ENCODE results near the gene STAT3.
A peak's percentile ranks its signal among the peaks of the same experiment; 100 is the strongest.
"Not testable (repeated sequence)": the region's sequence is repeated elsewhere in the genome, so short reads cannot be mapped to it uniquely, and the experiment has no call there.

Gene STAT3

DNA sequence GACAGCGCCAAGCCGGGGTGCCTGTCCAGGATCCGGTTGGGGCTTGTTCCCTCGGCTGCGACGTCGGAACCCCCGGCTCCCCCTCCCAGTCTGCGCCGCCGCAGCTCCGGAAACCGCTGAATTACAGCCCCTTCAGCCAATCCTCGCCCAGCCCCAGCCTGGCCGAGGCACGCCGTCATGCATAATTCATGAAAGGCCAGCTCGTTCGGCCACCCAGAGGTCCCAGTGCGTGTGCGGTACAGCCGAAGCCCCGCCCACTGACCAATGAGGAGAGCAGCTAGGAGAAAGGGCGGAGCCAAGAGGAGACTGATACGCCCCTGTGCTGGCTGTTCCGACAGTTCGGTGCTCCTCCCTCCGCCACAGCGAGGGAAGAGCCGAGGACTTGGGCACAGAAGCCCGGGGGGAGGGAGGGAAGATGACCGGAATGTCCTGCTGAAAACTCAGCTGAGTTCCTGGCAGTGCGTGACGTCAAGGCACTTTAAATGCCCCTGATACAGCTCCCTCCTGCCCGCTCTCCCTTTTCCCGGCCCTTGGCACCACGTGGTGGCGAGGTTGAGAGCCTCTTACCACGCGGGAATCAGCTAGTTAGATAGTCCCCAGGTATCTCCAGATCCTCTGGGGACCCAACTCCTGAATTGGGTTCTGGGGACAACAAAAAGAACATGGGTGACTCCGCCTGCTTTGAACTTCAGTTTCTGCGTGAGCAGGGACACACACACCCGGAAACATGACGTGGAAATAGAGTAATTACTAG is at the start of gene STAT3:
STAT3 (minus strand) TSS at position 62 of the 754 bp plus-strand sequence. CDS start 39,926 bp downstream, outside the sequence.
- H3K9ac ChIP-seq (ENCODE audit: low read depth, low read length) = peak within 1 kb of the TSS; percentile 73
- no peaks in the 10 kb centered on the region for H3K36me3 ChIP-seq (ENCODE audit: insufficient read depth, low read length)
- H3K9me3 ChIP-seq (ENCODE audit: control insufficient read depth, insufficient read depth, low read length) = no peaks in the 10 kb centered on the region
- peaks cover 10% of the 10 kb centered on the region for H3K4me1 ChIP-seq (ENCODE audit: insufficient read depth, low read length)

DNA sequence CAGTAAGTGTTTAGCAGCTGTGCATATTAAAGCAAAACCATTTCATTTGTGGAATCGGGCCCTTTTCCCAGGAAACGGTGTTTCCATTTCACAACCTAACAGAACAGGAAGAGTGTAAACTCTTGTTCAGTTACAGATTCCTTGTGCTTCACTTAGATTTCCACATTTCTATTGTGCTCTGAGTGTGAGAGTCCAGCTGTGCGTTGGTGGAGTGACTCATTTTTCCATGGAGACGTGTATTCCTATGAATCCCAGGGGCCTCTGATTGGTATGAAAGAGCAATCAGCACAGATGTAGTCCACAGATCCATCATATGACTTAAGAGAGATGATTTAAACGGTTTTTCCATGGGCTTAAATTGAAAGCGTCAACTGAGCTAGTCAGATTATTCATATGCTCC is 48.1 kb upstream of the STAT3 start:
- no peaks in the 10 kb centered on the region for H3K9me3 ChIP-seq (ENCODE audit: control insufficient read depth, insufficient read depth, low read length)
- H3K36me3 ChIP-seq (ENCODE audit: insufficient read depth, low read length) = no peaks in the 10 kb centered on the region
- peaks cover under 1% of the 10 kb centered on the region; the same call in 1 of the 2 replicates for H3K4me1 ChIP-seq (ENCODE audit: insufficient read depth, low read length)
- H3K9ac ChIP-seq (ENCODE audit: low read depth, low read length) = no peak overlapping the region

DNA sequence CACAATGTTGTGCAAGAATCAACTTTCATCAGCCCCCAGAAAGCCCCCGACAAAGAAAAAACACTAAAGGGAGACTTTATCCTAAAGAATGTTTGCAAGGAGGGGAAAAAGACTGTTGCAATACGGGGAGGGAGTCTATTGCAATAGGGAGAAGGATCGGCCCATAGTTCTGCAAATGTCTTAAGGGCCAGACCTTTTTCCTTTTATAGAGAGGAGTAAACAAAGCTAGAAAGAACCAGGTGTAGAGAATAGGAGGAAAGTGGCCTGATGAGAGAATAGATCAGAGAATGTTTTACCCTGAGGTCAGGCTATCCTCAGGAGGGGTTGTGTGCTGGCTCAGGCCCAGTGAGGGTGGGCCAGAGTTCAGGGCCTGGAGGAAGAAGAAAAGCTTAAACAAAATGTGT is 43.5 kb upstream of the STAT3 start:
- no peak overlapping the region for H3K9ac ChIP-seq (ENCODE audit: low read depth, low read length)

DNA sequence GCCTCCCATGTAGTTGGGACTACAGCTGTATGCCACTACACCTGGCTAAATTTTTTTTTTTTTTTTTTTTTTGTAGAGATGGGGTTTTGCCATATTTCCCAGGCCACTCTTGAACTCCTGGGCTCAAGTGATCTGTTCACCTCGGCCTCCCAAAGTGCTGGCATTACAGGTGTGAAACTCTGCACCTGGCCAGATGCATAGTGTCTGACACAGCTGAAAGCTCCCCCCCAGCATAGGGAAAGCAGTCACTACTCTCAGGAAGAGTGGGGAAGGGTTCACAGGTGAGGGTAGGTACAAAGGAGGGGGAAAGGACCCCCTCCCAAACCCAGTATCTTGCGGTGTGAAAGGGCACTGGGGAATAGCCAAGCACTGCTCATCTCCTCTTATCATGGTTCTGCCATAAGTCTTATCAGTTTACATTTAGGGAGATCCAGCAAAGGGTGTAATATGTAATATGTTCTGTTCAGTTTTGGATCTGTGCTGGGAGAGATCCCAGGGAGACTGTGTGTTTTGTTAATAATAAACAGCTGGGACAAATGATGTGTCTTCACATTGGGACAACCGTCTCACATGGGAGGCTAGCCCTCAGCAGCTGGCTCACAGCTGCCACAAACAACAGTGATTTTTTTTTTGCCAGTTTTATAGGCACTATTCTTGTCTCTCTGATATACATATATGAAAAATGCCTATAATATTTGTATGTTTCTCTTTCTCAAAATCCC is 41.6 kb upstream of the STAT3 start:
- Histone ChIP-seq H3K9me3 (ENCODE audit: control insufficient read depth, insufficient read depth, low read length) (no peaks in the 10 kb centered on the region), H3K36me3 (ENCODE audit: insufficient read depth, low read length) (no peaks in the 10 kb centered on the region), H3K9ac (ENCODE audit: low read depth, low read length) (no peak overlapping the region), H3K4me1 (ENCODE audit: insufficient read depth, low read length) (peaks cover 10% of the 10 kb centered on the region; the same call in 1 of the 2 replicates)

More for the DNA sequence above, 43.5 kb upstream of the STAT3 start:
- no peaks in the 10 kb centered on the region for H3K9me3 ChIP-seq (ENCODE audit: control insufficient read depth, insufficient read depth, low read length)
- H3K36me3 ChIP-seq (ENCODE audit: insufficient read depth, low read length) = no peaks in the 10 kb centered on the region
- peaks cover 10% of the 10 kb centered on the region; the same call in 1 of the 2 replicates for H3K4me1 ChIP-seq (ENCODE audit: insufficient read depth, low read length)

DNA sequence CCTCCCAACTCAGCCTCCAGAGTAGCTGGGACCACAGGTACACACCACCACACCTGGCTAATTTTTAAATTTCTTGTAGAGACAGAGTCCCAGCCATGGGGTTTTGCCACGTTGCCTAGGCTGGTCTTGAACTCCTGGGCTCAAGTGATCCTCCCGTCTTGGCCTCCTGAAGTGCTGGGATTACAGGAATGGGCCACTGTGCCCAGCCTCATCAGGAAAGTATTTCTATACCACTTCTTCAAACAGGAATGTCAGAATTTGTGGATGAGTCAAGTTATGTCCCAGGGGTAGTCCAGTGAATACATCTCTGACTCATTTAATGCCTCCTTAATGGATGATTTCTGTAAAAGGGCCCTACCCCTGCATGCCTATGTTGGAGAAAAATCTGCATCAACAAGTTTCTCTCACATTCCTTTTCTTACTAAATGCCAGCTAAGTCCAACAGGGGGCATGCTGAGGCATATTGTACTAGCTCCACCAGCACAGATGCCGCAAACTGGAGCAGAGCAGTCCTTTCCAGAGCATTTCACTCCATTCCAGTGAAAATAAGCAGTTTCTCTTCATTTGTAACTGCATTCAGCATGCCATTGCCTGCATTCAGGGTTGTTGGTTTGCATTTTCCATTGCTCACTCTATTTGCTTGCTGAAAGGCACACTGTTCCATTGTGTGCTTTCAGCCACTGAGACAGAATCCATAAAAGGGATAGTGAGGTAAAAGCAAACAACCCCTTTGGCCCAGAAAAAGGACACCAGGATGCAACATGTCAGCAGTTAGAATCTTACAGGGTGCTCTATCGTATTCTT is 40.1 kb upstream of the STAT3 start:
- no peaks in the 10 kb centered on the region for H3K9me3 ChIP-seq (ENCODE audit: control insufficient read depth, insufficient read depth, low read length)
- H3K9ac ChIP-seq (ENCODE audit: low read depth, low read length) = no peak overlapping the region
- H3K36me3 ChIP-seq (ENCODE audit: insufficient read depth, low read length) = no peaks in the 10 kb centered on the region
- H3K4me1 ChIP-seq (ENCODE audit: insufficient read depth, low read length) = peaks cover 10% of the 10 kb centered on the region; the same call in 1 of the 2 replicates

DNA sequence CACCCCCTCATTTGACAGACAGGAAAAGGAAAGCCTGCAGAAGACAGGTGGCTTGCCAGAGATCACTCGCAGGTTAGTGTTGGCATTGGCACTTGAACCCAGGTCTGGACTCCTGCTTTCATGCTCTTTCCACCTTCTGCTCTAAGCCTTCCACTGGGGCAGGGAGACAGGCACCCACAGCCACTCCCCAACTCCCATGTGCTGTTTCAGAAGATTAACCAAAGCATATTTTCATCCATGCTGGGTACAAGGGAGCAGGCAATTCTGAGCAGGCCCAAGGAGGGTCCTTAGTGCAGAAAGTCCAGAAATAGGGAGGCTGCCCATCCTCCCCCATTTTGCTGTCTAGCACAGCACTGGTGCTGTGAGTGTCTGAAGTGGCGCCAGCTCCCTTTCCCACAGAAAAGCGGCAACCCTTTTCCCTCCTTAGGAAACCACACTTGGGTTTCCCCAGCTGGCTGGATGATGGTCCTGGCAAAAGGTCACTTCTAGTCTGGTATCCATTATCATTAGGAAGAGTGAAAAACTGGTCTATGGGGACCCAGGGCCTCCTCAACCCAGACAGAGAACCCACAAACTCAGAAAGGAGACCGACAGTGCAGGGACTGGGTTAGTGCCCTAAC is 36.9 kb upstream of the STAT3 start:
- H3K9me3 ChIP-seq (ENCODE audit: control insufficient read depth, insufficient read depth, low read length) = no peaks in the 10 kb centered on the region
- H3K36me3 ChIP-seq (ENCODE audit: insufficient read depth, low read length) = no peaks in the 10 kb centered on the region
- H3K4me1 ChIP-seq (ENCODE audit: insufficient read depth, low read length) = peaks cover 20% of the 10 kb centered on the region
- H3K9ac ChIP-seq (ENCODE audit: low read depth, low read length) = no peak overlapping the region

DNA sequence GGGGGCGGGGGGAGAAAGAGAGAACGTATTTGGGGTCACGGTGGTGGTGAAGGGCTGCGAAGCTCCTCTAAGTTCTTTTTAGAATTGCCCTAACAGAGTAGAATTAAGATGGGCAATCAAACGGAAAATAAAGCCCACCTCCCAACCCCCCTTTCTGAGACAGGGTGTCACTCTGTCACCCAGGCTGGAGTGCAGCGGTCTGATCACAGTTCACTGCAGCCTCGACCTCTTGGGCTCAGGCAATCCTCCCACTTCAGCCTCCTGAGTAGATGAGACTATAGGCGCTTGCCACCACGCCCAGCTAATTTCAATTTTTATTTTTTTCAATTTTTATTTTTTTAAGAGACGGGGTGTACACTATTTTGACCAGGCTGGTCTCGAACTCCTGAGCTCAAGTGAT is 35.5 kb upstream of the STAT3 start:
- Histone ChIP-seq H3K4me1 (ENCODE audit: insufficient read depth, low read length) (peaks cover 18% of the 10 kb centered on the region), H3K9ac (ENCODE audit: low read depth, low read length) (peak overlapping the region; percentile 99), H3K9me3 (ENCODE audit: control insufficient read depth, insufficient read depth, low read length) (no peaks in the 10 kb centered on the region), H3K36me3 (ENCODE audit: insufficient read depth, low read length) (no peaks in the 10 kb centered on the region)

DNA sequence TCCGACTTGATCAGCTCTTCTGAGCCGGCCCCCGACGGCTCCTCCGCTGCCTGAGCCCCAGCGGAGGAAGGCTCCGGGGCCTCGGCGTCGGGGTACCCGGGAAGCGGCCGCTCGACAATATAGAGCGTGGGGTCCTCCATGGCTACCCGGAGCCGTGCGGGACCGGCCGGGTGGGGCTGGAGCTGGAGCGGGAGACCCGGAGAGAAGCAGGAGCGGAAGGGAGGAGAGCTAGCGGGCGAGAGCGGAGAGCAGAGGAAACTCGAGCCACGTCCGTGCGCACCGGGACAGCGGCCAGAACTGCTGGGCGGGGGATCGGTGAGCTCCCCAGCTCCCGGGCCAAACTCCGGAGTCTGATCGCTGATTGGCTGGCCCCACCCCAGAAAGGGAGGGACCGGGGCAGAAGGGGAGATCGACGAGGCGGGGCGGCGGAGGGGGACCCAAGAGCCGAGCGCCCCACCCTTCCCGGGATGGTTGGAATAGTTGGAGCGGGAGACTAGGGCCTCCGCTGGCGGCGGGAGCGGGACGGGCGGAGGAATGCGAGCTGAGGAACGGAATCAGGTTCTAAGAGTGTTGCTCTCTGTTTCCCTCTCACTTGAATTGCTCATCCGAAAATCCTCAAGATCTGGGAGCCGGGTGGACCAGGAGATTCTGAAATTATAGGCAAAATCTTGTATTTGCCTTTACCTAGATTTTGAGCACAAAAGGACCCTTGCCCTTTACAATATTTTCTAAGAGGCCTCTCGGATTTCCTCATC is 34.9 kb upstream of the STAT3 start, which contains the start of gene CAVIN1:
CAVIN1 (minus strand) TSS at position 299 of the 755 bp plus-strand sequence; CDS start at position 140, 159 bp downstream.
- Histone ChIP-seq H3K36me3 (ENCODE audit: insufficient read depth, low read length) (no peaks in the 10 kb centered on the region), H3K9ac (ENCODE audit: low read depth, low read length) (peak within 1 kb of the TSS; percentile 99), H3K4me1 (ENCODE audit: insufficient read depth, low read length) (peaks cover 15% of the 10 kb centered on the region), H3K9me3 (ENCODE audit: control insufficient read depth, insufficient read depth, low read length) (no peaks in the 10 kb centered on the region)

DNA sequence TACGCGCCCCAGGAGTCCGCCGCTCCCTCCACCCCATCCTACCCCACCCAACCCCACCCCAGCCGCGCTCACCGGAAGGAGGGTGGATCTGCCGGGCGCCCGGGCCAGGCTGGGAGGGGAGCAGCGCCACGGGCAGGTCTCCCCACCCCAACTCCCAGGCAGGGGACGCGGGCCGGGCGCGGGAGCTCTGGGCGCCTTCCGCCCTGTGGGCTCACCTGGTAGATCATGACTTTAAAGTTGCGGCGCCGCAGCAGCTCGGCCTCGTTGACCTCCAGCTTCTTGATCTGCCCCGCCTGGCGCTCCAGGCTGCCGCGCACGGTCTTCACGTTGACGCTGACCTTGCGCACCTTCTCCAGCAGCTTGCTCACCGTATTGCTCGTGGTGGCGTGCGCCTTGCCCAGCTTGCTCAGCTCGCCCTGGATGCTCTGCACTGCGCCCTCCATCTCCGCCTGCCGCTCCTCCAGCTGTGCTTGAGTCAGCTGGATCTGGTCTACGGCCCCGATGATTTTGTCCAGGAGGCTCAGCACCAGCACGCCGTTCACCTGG is 34.2 kb upstream of the STAT3 start:
- H3K4me1 ChIP-seq (ENCODE audit: insufficient read depth, low read length) = peaks cover 15% of the 10 kb centered on the region
- H3K9ac ChIP-seq (ENCODE audit: low read depth, low read length) = peak overlapping the region; percentile 99
- H3K36me3 ChIP-seq (ENCODE audit: insufficient read depth, low read length) = no peaks in the 10 kb centered on the region
- H3K9me3 ChIP-seq (ENCODE audit: control insufficient read depth, insufficient read depth, low read length) = no peaks in the 10 kb centered on the region

DNA sequence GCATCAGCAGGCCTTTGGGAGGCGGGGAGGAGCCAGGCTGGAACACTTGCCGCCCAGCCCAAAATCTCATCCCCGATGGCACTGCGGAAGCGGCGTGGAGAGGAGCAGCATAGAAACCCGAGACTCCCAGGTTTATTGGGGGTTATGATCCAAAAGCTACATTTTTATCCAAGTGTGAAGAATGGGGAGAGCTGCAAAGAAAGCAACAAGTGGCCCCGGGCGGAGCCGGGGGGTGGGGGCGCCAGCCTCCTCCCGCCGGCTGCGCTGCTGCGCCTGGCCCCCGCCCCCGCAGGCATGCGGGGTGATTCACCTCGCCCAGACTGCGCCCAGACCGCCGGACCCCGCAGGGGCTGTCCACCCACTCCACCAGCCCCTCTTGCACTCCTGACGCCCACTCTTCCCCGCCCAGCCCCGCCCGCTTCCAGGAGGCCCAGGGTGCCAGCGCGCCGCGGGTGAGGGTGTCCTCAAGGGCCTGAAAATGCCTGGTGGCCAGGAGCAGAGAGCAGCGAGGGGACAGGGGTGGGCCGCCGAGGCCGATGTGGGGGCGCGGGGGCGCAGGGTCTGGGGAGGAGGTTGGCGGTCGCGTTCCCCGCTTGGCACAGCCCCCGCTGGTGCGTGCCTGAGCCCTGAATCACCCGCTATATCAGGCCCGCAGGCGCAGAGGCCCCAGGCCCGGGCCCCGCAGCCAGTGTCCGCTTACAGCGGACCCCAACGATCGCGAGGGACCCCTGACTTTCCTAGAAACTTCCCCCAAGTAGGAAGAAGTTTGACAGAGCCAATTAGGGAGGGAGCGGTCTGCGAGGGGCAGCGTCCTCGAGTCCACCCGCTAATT is 33.5 kb upstream of the STAT3 start:
- peaks cover 17% of the 10 kb centered on the region for H3K4me1 ChIP-seq (ENCODE audit: insufficient read depth, low read length)
- H3K9ac ChIP-seq (ENCODE audit: low read depth, low read length) = peak overlapping the region; percentile 99
- no peaks in the 10 kb centered on the region for H3K36me3 ChIP-seq (ENCODE audit: insufficient read depth, low read length)
- no peaks in the 10 kb centered on the region for H3K9me3 ChIP-seq (ENCODE audit: control insufficient read depth, insufficient read depth, low read length)

DNA sequence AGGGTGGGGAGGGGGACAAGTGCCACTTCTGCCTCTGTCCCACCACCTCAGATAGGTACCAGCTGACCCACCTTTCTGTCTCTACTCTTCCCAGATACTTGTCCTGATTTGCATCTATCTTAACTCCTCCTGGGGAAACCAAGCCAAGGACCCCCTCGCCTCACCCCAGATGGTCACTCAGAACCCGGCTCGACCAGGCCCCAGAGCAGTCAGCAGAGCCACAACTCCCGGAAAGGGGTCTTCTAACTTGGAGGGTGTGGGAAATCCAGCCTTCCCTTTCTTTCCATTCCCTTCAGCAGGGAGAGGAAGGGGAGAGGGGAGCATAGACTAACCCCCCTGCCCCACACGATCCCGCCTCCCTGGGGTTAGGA is 32.9 kb upstream of the STAT3 start:
- Histone ChIP-seq H3K4me1 (ENCODE audit: insufficient read depth, low read length) (peaks cover 18% of the 10 kb centered on the region), H3K9ac (ENCODE audit: low read depth, low read length) (peak overlapping the region; percentile 99)

DNA sequence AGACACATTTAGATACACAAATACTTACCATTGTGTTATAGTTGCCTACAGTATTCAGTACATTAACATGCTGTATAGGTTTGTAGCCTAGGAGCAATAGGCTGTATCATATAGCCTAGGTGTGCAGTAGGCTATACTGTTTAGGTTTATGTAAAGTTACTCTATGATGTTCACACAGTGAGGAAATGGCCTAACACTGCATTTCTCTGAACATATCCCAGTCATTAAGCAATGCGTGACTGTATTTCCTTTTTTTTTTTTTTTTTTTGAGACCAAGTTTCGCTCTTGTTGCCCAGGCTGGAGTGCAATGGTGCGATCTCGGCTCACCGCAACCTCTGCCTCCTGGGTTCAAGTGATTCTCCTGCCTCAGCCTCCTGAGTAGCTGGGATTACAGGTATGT is 29.7 kb upstream of the STAT3 start:
- peaks cover 23% of the 10 kb centered on the region for H3K4me1 ChIP-seq (ENCODE audit: insufficient read depth, low read length)
- not testable (repeated sequence) for H3K9me3 ChIP-seq (ENCODE audit: control insufficient read depth, insufficient read depth, low read length); H3K36me3 ChIP-seq (ENCODE audit: insufficient read depth, low read length); H3K9ac ChIP-seq (ENCODE audit: low read depth, low read length)

More for the DNA sequence above, 32.9 kb upstream of the STAT3 start:
- H3K36me3 ChIP-seq (ENCODE audit: insufficient read depth, low read length) = no peaks in the 10 kb centered on the region
- no peaks in the 10 kb centered on the region for H3K9me3 ChIP-seq (ENCODE audit: control insufficient read depth, insufficient read depth, low read length)
